ENCODE data around the gene ADCY3. TPM values are rescaled to one million over a fixed set of nuclear protein-coding genes. Genes with fewer than 3 reads are reported as not detected.

The ADCY3 gene
- polyA plus RNA-seq, 3 donors = 2.5 to 9.3 (median 3.5) TPM

DNA sequence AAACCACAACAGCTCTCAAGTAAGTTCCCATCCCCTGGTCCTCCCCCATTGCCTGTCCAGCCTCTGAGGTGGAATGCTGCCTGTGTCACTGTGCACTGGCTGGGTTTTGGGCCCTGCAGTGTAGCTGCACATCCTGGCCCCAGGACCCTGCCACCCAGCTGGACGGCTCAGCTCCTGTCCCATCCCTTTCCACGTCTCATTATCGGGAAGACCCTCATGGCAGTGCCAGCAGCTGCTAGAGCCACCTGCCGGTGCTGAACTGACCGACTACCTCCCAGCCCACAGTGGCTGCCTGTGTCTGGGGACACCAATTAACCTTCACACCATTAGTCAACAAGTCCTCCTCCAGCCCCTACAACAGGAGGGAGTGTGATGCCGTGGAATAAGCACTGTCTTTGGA is 31.9 kb downstream of the ADCY3 start:
- Histone ChIP-seq H3K4me3 (replicated peaks in 1 of 3; ENCODE audit: low read depth in 2 of 3, low read length in 3 of 3) (no peak overlapping the region), H2AFZ (ENCODE audit: insufficient read depth, low read depth, low read length, poor library complexity, severe bottlenecking) (no peak overlapping the region), H3K4me1 (ENCODE audit: control insufficient read depth in 1 of 2, insufficient read depth in 2 of 2, low read length in 2 of 2) (peaks cover 18 to 23% of the 10 kb centered on the region in 2 donors), H3K36me3 (replicated peaks in 1 of 2; ENCODE audit: control insufficient read depth in 1 of 2, insufficient read depth in 2 of 2, low read length in 2 of 2) (no peaks in the 10 kb centered on the region), H3K9me3 (replicated peaks in 1 of 2; ENCODE audit: control insufficient read depth in 1 of 2, insufficient read depth in 1 of 2, low read length in 2 of 2) (peaks cover 0 to 6% of the 10 kb centered on the region in 2 donors), H3K79me2 (ENCODE audit: insufficient read depth, low read length) (no peaks in the 10 kb centered on the region), H3K27ac (ENCODE audit: low read depth in 1 of 2, low read length in 2 of 2) (no peak overlapping the region), H3K9ac (ENCODE audit: insufficient read depth, low read length, poor library complexity, severe bottlenecking) (no peak overlapping the region), H4K20me1 (ENCODE audit: insufficient read depth, low read length) (no peaks in the 10 kb centered on the region), H3K4me2 (replicated peaks; ENCODE audit: extremely low read depth, low read length, poor library complexity, severe bottlenecking) (no peak overlapping the region), H3K27me3 (ENCODE audit: control insufficient read depth in 2 of 2, insufficient read depth in 2 of 2, low read length in 2 of 2) (no peaks in the 10 kb centered on the region)
- Mint-ChIP-seq H3K4me1 (peaks cover 45% of the 10 kb centered on the region), H3K27me3 (ENCODE audit: low read depth in 3 of 3) (no peaks in the 10 kb centered on the region), H3K36me3 (peaks cover 0 to 16% of the 10 kb centered on the region in 2 donors), H3K27ac (peak overlapping the region in 5 of 7 donors; percentile 8 to 77 (median 53)), H3K9me3 (peaks cover 3 to 13% (median 10%) of the 10 kb centered on the region in 7 donors), H3K4me3 (no peak overlapping the region)
- DNase-seq = no peak
- intact Hi-C loops (cut with micrococcal nuclease) = no loop called here
- TF ChIP-seq, protein P1, sequence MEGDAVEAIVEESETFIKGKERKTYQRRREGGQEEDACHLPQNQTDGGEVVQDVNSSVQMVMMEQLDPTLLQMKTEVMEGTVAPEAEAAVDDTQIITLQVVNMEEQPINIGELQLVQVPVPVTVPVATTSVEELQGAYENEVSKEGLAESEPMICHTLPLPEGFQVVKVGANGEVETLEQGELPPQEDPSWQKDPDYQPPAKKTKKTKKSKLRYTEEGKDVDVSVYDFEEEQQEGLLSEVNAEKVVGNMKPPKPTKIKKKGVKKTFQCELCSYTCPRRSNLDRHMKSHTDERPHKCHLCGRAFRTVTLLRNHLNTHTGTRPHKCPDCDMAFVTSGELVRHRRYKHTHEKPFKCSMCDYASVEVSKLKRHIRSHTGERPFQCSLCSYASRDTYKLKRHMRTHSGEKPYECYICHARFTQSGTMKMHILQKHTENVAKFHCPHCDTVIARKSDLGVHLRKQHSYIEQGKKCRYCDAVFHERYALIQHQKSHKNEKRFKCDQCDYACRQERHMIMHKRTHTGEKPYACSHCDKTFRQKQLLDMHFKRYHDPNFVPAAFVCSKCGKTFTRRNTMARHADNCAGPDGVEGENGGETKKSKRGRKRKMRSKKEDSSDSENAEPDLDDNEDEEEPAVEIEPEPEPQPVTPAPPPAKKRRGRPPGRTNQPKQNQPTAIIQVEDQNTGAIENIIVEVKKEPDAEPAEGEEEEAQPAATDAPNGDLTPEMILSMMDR (IDR thresholded peaks at IDR 0.05) = no peak
- WGBS (ENCODE audit: insufficient coverage) = 100% methylated on average over 6 of the region's 6 CpGs

DNA sequence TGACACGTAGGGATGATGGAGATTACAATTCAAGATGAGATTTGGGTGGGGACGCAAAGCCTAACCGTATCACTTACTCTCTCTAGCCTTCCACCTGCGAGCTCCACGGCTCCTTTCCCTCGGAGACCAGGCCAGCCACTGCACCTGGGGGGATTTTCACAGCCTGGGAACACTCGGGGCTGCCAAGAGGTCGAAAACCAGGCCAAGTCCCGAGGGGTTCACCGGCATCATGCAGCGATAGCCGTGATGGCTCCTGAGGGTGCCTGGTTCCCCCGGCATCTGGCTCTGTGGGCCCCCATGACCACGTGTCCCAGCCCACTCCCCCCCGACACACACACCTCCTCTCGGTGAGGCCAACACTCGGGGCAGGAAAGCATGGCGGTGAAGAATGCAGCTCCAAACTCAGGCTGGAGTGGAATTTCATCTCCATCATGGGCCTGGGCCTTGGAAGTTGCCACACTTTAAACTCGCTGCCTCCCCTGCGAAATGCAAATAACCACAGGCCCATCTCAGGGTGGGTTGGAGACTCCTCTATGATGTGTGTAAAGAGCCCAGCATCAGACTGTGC is 32.6 kb downstream of the ADCY3 start:
- Mint-ChIP-seq H3K4me3 (peak overlapping the region; percentile 83 to 93), H3K4me1 (peaks cover 46% of the 10 kb centered on the region), H3K36me3 (peaks cover 0 to 16% of the 10 kb centered on the region in 2 donors), H3K27me3 (ENCODE audit: low read depth in 3 of 3) (no peaks in the 10 kb centered on the region), H3K9me3 (peaks cover 3 to 8% (median 5%) of the 10 kb centered on the region in 7 donors), H3K27ac (peak overlapping the region; percentile 59 to 93 (median 82))
- H3K4me3 ChIP-seq (replicated peaks in 1 of 3; ENCODE audit: low read depth in 2 of 3, low read length in 3 of 3) = peak overlapping the region in 1 of 3 experiments; percentile 68
- H3K36me3 ChIP-seq (replicated peaks in 1 of 2; ENCODE audit: control insufficient read depth in 1 of 2, insufficient read depth in 2 of 2, low read length in 2 of 2) = no peaks in the 10 kb centered on the region
- intact Hi-C loops (cut with micrococcal nuclease) = no loop called here
- H2AFZ ChIP-seq (ENCODE audit: insufficient read depth, low read depth, low read length, poor library complexity, severe bottlenecking) = peak overlapping the region; percentile 78
- peak overlapping the region; percentile 54 to 76 for H3K27ac ChIP-seq (ENCODE audit: low read depth in 1 of 2, low read length in 2 of 2)
- no peaks in the 10 kb centered on the region for H3K9me3 ChIP-seq (replicated peaks in 1 of 2; ENCODE audit: control insufficient read depth in 1 of 2, insufficient read depth in 1 of 2, low read length in 2 of 2)
- H3K79me2 ChIP-seq (ENCODE audit: insufficient read depth, low read length) = no peaks in the 10 kb centered on the region
- H3K9ac ChIP-seq (ENCODE audit: insufficient read depth, low read length, poor library complexity, severe bottlenecking) = no peak overlapping the region
- H3K4me1 ChIP-seq (ENCODE audit: control insufficient read depth in 1 of 2, insufficient read depth in 2 of 2, low read length in 2 of 2) = peaks cover 18 to 23% of the 10 kb centered on the region in 2 donors
- WGBS (ENCODE audit: insufficient coverage) = 97% methylated on average over 13 of the region's 20 CpGs
- TF ChIP-seq, protein P1 (IDR thresholded peaks at IDR 0.05) = no peak
- no peaks in the 10 kb centered on the region for H4K20me1 ChIP-seq (ENCODE audit: insufficient read depth, low read length)
- DNase-seq = no peak
- H3K27me3 ChIP-seq (ENCODE audit: control insufficient read depth in 2 of 2, insufficient read depth in 2 of 2, low read length in 2 of 2) = no peaks in the 10 kb centered on the region
- peak overlapping the region; percentile 71 for H3K4me2 ChIP-seq (replicated peaks; ENCODE audit: extremely low read depth, low read length, poor library complexity, severe bottlenecking)
